ENCODE data around the gene DOCK3.
"Not testable (repeated sequence)": the region's sequence is repeated elsewhere in the genome, so short reads cannot be mapped to it uniquely, and the experiment has no call there.

The DOCK3 gene

DNA sequence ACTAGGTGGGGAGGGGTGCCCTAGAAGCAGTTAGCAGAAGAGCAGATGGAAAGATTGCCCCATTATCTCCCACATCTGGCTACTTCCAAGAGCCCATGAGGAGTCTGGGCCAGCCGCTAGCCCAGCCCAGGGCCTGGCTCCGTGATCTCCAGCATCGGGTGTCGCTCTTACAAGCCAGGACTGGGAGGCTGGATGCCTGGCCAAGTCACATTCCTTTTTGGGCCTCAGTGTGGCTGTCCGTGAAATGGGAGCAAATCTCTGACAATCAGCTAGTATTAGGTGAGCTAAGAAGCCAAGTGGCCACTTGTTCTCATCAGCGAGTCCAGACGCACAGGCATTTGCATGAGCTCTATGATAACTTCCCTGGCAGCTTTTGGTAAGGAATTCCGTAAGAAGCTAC, 23.3 kb upstream of the DOCK3 start:
- no peak for DNase-seq

DNA sequence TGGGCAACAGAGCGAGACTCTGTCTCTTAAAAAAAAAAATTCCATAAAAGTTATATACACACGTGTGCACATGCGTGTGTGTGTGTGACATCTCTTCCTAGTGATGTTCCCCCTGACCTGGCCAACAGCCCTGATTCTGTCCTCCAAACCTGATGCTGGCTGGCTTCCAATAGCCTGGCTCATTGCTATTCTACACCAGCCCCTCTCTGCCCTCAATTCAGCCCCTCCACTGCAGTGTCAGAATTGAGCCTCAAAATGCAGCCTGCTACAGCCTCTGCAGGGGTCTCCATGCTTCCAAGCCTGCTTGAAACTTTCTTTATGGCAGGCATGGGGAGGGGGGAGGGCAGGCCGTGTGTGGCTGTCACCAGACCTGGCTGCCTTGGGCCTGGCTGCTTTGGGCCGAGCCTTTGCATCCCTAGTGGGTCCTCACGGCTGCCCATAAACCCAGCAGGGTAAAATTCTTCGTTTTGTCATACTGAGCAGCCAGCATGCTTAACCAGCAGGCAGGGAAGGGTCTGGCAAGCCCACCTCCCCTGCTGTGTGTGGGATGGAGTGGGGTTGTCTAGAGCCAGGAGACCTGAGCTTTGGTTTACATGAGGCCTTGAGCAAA, 22.7 kb upstream of the DOCK3 start:
- no peak for DNase-seq

DNA sequence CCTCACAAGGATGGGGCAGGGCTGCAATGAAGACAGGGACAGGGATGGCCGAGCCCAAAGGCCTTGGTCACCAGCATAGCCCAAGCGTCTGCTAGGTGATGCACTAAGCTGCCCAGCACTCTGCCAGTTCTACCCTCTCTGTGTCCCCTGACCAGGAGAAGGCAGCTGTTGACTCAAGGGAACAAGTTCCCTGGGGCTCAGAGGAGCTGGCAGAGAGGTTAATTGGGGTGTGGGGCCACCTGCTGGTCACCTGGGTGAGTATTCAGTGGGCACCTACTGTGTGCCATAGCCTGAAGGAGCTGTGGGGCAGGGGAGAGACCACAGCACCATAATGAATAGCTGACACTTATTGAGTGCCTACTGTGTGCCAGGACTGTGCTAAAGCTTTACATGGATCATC, 22.0 kb upstream of the DOCK3 start:
- DNase-seq, result peak; percentile 19 to 54 (median 35)

DNA sequence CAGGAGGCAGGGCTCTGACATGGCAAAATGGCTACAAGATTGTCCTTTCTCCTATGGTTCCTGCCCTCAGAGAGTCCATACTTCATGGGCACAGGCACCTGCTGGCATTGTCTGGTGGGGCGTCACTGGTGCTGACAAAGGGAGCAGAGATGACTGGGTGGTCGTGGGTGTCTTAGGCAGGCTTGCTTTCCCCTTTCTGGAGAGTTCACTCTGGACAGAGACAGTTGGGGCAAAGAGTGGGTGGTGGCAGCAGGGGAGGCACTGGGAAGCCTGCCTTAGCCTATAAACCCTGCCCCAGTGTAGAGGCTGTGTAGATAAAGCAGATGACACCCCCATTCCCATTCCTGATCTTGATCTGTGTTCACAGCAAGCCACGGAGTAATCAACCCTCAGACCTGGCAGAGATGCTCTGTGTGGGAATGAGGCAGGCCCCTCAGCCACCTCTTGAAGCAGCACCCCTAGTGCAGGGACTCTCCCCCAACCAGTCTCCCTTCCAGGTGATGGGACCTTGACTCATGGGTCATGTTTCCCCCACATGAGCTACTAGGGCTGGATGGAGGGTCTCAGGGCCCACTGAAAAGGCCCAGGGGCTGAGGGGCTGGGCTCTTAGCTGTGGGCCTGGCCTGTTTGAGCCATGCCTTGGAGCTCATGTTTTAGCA, 20.7 kb upstream of the DOCK3 start:
- no peak for DNase-seq

DNA sequence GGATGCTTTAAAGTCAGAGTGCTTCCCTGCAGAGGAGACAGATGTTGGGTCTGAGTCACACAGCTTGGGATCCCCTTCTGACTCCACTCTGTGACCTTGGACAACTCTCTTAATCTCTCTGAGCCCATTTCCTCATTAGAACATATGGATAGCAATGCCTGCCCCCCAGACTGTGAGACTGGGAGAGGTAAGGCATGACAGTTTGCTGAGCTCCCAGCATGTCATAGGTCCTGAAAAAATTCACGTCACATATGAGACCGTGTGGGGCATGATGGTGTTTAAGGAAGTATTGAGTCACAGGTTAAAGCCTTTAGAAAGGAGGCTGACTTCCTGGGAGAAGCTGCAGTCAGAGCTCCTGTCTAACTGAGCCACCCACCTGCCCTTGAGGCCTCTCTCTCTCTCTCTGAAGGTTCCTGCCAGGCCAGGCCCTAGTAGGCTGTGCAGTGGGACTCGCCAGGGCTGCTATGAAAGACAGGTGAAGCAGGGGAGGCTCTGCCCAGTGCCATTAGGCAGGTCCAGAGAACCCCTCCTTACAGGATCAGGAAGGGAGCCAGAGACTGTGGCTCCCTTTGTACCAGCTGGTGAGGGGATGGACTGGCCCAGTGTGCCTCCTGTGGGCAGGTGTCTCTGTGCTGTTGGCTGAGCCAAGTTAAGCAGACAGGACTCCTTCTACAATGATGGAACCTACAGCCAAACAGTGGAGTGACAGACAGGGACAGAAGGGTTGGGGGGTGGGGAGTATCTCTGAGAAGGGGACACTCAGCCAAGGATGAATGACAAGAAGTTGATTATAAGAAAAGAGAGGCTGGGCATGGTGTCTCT, 19.5 kb upstream of the DOCK3 start:
- no peak for DNase-seq

DNA sequence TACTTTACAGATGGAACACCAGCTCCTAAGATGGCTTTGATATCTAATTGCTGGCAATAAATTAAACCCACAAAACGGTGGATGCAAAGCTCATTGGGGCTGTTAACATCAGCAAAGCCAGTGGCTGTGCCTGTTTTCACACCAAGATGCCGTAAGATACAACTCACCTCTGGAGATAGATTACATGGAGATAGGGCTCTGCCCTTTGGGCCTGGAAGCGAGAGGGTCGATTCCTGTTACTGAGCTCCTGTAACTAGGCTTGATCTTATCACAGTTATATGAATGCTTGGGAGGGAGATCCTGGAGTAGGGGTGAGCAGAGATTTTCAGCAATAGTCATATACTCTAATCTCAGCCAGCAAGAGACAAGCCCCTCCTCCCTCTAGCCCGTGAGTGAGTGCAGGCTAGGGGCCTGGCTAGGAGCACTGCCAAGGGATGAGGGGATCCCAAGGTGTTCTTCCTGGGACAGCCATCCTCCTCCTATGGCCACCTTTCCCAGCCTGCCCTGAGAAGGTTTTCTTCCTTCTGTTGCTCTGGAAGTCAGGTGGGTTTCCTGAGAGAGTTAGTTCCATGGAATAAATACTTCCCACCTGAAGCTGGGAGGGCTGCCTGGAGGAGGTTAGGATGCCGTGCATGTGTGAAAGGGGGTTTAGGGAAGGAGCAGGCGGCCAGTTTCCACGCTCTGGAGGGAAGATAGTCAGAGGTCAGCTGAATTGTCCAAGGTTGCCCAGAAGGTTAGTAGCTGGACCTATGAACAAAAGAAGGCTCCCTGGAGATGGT, 18.1 kb upstream of the DOCK3 start:
- no peak for DNase-seq

DNA sequence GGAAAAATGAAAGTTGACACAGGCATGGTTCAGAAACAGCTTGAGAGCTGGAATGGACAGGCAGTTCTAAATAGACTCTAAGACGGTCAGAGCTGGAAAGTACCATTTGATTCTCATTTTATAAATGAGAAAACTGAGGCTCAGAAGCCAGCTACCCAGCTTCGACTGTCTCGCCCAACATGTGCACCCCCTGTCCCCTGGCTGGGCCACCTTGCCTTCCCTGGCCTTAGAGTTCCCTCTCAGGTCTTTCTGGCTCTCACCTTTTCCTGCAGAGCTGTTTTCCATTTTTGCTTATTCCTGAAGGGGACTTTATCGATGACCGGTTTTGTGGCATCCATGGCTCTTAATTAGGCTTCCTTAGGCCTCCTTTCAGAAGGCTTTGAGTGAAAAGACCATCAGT, 17.3 kb upstream of the DOCK3 start:
- DNase-seq, result no peak

DNA sequence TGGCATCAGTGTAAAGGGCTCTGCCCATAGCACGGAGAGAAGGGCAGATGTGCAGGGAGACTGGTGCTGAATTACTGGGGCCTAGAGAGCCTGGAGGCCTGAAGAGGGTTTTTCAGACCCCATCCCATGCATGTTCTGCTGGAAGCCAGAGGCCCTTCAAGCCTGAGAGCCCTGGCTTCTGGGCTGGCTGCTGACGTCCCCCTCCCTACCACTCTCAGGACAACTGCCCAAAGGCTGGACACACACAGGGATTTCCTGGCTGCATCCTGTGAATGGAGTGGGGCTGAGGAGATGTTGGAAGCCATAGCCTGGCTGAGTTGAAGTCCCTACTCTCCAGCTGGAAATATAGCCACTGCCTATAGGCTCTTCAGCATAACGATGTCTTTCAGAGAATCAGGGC, 16.9 kb upstream of the DOCK3 start:
- DNase-seq, result no peak

DNA sequence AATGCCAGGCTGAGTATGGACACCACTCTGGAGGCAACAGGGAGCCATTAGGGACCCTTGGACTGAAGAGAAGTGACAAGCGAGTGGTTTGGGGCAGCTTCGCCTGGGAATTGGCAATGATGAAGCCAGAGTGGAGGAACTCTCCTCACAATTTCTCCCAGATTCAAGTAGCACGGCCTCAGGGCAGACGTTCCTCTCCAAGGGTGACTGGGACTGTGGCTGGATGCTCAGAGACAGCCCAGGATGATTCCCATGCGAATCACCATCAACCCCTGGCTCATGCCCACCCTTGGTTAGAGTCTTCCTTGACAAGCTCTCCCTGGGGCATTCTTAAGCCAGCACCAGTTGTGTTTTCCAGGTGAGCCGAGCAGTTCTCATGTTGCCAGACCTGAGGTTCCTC, 16.3 kb upstream of the DOCK3 start:
- no peak for DNase-seq

DNA sequence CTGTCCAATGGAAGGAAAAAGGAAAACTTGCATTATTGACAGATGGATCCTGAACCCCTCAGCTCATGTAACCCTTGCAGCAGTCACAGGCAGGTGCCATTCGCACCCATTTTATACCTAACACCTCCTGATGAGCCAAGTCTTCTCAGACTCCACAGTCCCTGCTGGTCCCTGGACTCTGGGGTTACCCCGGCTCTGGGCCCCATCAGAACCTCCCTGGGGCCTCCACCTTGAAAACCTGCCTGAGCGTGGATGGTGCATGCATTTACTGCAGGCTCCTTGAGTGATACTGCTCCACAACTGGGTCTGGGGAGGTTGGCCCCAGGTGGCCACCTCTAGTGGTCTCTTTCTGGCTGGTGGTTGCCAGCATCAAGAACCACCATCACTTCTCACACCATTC, 15.9 kb upstream of the DOCK3 start:
- no peak for DNase-seq

DNA sequence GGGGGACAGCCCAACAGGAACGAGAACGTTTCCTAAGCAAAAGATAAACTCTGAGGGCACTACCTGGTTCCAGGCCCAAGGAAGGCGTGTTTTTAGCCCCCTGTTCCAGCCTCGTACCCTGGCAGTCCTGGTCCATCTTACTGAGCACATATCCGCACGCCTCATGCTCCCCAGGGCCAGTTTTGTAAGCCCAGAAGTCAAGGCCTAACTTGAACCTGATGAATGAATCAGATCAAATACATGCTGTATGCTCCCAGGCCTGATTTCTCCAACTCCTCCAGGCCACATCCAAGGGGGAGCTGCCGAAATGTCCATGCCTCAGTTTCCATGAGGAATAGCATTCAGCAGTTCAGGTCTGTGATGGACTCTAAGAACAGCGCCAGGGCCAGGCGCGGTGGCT, 14.3 kb upstream of the DOCK3 start:
- no peak for DNase-seq

DNA sequence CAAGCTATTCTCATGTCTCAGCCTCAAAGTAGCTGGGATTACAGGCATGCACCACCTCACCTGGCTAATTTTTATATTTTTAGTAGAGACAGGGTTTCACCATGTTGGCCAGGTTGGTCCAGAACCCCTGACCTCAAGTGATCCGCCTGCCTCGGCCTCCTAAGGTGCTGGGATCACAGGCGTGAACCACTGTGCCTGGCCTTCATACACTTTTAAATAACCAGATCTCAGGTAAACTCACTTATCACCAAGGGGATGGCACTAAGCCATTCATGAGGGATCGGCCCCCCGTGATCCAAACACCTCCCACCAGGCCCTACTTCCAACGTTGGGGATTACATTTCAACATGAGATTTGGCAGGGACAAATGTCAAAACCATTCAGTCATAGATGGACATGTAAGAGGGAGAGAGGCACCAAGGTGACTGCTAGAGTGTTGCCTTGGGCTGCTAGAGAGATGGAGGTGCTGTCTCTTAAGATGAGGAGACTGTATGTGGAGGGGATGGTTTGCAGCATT, 13.3 kb upstream of the DOCK3 start:
- no peak for DNase-seq

DNA sequence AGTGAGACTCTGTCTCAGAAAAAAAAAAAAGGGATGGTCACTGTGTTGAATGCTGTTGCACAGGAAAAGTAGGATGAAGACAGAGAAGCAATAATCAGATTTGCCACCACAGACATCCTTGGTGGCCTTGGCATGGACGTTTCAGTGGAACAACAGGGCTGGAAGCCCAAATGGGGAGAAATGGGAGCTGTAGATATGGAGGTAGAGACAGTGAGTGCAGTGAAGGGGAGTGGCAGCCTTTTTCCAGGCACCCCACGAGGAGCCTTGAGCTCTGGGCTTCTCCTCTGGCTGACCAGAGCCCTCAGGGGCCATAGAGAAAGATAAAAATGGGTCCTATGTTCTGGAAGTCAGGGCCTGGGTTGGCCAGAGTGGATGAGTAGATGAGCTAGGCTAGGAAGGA, 12.3 kb upstream of the DOCK3 start:
- DNase-seq, result no peak

DNA sequence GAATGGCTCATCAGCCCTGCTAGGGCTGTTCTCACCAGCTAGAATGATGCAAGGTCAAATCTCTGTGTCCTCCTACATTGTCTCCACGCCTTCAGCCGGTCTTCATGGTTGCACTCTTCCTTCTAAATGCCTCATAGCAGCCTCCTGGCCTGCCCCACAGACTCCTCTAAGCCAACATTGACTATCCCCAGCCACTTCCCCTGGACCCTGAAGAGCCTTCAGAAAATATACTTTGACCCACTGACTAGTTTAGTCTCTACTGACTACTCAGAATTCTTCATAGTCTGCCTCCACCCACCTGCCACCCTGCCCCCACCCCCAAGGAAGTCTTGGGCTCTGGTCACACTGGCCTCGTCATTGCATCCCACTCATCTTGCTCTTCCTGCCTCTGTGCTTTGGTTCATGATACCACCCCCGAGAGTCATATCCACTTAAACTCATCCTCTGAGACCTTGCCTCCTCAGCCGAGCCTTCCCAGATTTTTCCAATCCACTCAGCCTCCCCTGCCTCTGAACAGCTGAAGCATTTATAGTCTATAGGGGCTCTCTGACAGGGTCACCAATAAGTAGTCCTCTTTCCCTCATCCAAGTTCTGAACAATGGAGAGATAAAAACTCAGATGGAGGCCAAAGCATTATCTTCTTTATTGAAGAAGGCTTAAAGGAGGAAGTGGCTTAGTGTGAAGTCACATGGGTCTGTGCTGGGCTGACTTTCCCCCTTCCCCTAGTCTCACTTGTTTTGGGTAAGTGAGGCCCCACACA, 9.5 kb upstream of the DOCK3 start:
- no peak for DNase-seq

DNA sequence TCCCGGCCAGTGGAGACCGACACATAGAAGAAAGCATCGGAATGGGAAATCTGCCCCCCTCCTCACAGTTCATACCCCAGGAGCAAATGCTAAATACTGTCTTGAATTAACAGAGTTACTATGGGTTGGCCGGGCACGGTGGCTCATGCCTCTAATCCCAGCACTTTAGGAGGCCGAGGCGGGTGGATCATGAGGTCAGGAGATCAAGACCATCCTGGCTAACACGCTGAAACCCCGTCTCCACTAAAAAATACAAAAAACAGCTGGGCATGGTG, 8.9 kb upstream of the DOCK3 start:
- not testable (repeated sequence) for DNase-seq

DNA sequence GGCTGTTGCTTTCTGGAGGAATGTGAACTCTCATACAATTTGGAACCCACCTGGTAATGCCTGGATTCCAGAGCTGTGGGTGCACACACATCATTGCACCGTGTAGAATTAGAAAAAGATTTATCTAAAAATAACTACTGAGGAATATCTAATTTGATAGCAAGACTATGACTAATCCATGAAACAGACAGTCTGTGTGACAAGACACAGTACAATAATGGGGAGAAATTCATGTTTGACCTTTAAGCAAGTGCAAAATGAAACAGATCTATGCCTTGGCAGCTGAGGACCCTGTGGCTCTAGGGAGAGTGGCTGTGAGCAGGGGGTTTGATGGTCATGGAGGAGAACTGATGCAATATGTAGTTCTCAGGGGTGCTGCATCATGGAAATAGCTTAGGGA, 7.9 kb upstream of the DOCK3 start:
- no peak for DNase-seq

DNA sequence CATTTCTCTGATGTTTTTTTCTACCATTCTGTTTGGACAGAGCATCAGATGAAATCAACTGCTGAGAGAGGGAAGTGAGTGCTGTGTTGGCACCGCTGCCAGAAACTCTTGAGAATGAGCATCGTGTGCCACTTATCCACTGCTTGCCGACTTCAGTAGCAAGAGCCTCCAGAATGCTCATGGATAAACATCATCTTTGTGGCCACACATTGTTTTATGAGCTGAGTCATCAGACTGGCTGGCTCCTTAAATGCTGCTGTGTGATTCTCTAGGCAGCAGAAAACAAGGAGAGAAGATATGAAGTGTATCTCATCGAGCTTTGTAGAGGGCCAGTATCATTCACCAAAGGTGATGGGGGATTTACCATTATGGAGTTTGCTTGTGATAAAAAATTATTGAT, 3.4 kb upstream of the DOCK3 start:
- DNase-seq, result no peak

DNA sequence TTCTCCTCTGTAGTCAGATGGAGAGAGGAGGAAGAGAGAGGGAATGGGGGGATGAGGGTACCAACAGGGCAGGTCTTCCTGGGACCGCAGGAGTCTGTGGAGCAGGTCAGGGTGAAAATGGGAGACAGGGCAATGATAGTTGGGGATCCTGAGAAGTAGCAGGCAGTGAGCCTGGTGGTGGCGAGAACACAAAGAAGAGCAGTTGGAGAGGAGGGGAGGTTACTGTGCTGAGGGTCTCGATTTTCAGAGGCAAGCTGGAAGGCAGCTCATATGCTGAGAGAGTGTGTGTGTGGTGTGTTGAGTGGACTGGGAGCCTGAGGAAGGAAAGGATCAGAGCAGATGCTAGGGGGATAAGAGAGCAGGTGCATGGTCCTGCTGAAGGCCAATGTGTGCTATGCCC, 2.1 kb upstream of the DOCK3 start:
- DNase-seq, result no peak

DNA sequence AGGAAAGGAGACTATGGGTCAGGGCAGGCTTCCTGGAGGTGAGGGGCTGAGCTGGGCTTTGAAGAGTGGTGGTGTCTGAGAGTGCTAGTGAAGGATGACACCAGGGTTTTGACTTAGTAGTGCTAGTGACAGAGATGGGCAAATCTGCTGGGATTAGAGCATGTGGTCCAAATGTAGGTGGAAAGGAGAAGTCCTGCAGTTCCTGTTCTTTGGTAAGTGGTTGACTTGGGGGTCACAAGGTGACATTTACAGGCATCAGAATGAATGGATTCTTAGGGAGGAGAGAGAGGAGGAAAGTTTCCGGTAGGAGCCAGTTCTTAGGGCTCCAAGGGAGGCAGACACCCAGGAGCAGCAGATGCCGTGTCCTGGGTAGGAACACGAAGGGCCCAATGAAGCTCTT, 796 bp upstream of the DOCK3 start:
- no peak for DNase-seq

DNA sequence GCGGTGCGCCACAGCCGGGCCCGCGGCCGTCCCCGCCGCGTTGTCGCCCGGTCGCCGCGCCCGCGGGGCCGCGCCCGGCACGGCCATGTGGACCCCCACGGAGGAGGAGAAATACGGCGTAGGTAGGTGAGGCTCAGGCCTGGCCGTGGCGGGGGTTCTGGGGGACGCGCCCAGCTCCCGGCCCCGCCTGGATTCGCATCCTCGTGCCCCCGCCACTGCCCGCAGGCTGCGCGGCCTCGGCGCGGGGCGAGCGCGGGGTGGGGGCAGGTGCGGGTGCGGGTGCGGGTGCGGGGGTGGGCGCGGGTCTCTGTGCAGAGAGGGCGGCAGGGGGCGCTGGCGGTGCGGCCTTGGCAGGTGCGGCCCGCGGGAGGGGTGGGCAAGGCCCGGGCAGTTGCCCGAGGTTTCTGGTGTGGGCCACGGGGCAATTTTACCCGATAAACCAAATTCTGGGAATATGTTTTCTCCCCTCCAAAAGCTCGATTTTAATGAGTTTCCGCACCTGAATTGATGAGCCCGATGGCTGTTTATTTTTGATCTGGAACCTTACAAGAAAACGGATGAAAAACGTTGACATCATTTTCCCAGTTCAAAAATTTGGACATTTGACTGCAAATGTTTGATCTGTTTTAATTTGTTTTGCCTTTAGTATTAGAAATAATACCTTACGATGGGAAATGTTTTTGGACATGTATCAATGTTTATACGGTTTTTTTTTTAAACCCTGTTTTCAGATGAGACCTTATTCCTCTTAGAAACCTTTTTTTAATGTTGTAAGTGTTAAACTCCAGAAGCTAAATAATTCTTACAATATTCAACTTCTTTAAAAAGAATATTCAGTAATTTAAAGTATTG, 678 bp downstream of the DOCK3 start:
- DNase-seq, result peak; percentile 16 to 45 (median 30)

DNA sequence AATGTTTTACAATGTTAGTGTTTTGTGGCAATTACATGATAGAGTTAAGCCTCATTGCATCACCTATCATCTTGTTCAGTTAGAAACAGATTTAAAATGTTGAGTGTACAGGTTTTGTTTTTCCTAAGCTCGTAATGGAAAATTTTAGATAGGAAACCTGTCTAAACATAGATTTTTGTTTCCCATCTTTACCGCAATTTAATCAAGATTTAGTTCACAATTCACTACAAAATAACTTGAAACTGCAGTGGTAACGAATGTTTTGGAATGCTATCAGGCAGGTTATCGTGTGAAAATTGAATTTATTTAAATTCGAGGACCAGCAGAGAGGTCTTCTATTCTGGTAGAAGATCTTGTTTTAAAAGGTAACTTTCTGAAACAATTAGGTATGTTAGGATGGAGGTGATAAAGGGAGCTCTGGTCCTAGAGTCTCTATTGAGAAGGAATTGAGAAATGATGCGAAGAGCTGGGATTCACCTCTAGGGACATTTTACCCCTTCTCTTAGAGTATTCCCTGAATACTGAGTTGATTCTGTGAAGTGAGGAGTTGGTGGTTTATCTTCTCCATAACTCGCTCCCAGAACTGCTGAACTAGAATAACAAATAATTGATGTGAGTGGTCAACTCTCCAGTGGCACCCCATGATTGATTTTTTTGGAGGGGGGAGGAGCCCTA, 1.4 kb downstream of the DOCK3 start:
- DNase-seq, result no peak
